K562 (cell line): ENCODE measurements around the gene PHKG2. TPM values are rescaled to one million over a fixed set of nuclear protein-coding genes. Genes with fewer than 3 reads are reported as not detected.

Source experiments
- ATAC-seq: fragments of 200-7000 bp; cut with Tn5 transposase; 3 replicates; pipeline ENCODE4 v1.9.1; 2020; ENCODE audit warnings: moderate library complexity
- BruUV-seq: library from RNA; stranded (reverse); fragments of 400-500 nt; replicated peaks from 2 replicates; lab custom pipeline; 2021; lab: Mats Ljungman, UMichigan
- CTCF ChIA-PET: fragments of 300-600 bp; formaldehyde crosslinking; extraction: SDS; loops from one replicate; lab custom pipeline; 2021; ENCODE audit warnings: low intra/inter-chr PET ratio; lab: Yijun Ruan, JAX
- POLR2A ChIA-PET: fragments of 300-600, 350-650 bp; sonication (Branson Sonifier 250); formaldehyde crosslinking; extraction: SDS; loops from one replicate; lab custom pipeline; 2021; ENCODE audit warnings: antibody characterized with exemption, inconsistent platforms; lab: Yijun Ruan, JAX
- DNase-seq, 4 experiments: peaks; one replicate each; pipeline versions ENCODE4 v3.0.0 to v3.0.0-alpha.2; 2011 to 2018; ENCODE audit warnings: low spot score in 3 of 4, mixed read lengths in 3 of 4; ENCODE audit errors: extremely low read depth in 1 of 4
- FAIRE-seq: peaks from 2 replicates; lab custom pipeline; 2011; peaks lifted over from hg19 to GRCh38; lab: Jason Lieb, UNC
- H2AFZ ChIP-seq: 2 replicates; pipeline ENCODE4 v1.6.0; 2011; ENCODE audit warnings: low read depth, low read length, control low read depth, inconsistent platforms
- H3K27ac ChIP-seq: fragments of 200-600 bp; 3 replicates; pipeline ENCODE4 v1.8.0; 2011; ENCODE audit warnings: low read depth, mild to moderate bottlenecking, control low read depth, inconsistent platforms, low read length, moderate library complexity, mixed read lengths; ENCODE audit errors: extremely low read depth
- H3K27me3 ChIP-seq, 2 experiments: fragments of 300-600 bp in 1 of 2; 2 replicates in 1 of 2; 3 replicates in 1 of 2; pipeline versions ENCODE4 v1.6.0 to v1.8.0; 2011; ENCODE audit warnings: inconsistent platforms in 2 of 2, low read length in 2 of 2, mild to moderate bottlenecking in 1 of 2, mixed read lengths in 1 of 2, moderate library complexity in 1 of 2; ENCODE audit not compliant: control insufficient read depth in 2 of 2, insufficient read depth in 2 of 2
- H3K36me3 ChIP-seq: fragments of 300-600 bp; 3 replicates; pipeline ENCODE4 v1.8.0; 2011; ENCODE audit warnings: mild to moderate bottlenecking, low read length, inconsistent platforms; ENCODE audit not compliant: control insufficient read depth, insufficient read depth
- H3K4me1 ChIP-seq, 2 experiments: fragments of 200-600 bp in 1 of 2; replicated peaks in 1 of 2; 2 replicates in 1 of 2; 3 replicates in 1 of 2; pipeline versions ENCODE4 v1.5.1 to v1.8.0; 2011; ENCODE audit warnings: inconsistent platforms in 2 of 2, low read length in 2 of 2, mild to moderate bottlenecking in 1 of 2, mixed read lengths in 1 of 2, moderate library complexity in 1 of 2; ENCODE audit not compliant: control insufficient read depth in 2 of 2, insufficient read depth in 2 of 2
- H3K4me2 ChIP-seq: 2 replicates; pipeline ENCODE4 v1.6.1; 2011; ENCODE audit warnings: low read length, control low read depth, inconsistent platforms, mixed read lengths; ENCODE audit not compliant: insufficient read depth
- H3K4me3 ChIP-seq: fragments of 200-600 bp; sonication (generic), shearing (Covaris generic); 2 replicates; pipeline ENCODE4 v1.5.1; 2016; ENCODE audit warnings: control low read depth, inconsistent platforms
- H3K79me2 ChIP-seq: fragments of 200-600 bp; 3 replicates; pipeline ENCODE4 v1.8.0; 2011; ENCODE audit warnings: low read length, inconsistent platforms; ENCODE audit not compliant: control insufficient read depth, insufficient read depth
- H3K9ac ChIP-seq, 2 experiments: 2 replicates each; pipeline versions ENCODE4 v1.6.0 to v1.6.1; 2011; ENCODE audit warnings: low read depth in 2 of 2, low read length in 2 of 2, control low read depth in 1 of 2, inconsistent platforms in 1 of 2, mild to moderate bottlenecking in 1 of 2, mixed read lengths in 1 of 2; ENCODE audit not compliant: insufficient read depth in 1 of 2
- H3K9me1 ChIP-seq: one replicate; pipeline ENCODE4 v1.6.0; 2011; ENCODE audit warnings: inconsistent platforms, mild to moderate bottlenecking, low read length, moderate library complexity; ENCODE audit not compliant: control insufficient read depth, insufficient read depth
- H3K9me3 ChIP-seq: replicated peaks from 2 replicates; pipeline ENCODE4 v1.5.1; 2011; ENCODE audit warnings: low read depth, low read length, inconsistent platforms; ENCODE audit not compliant: control insufficient read depth, insufficient read depth
- H4K20me1 ChIP-seq: replicated peaks from 2 replicates; pipeline ENCODE4 v1.6.1; 2011; ENCODE audit warnings: low read length, inconsistent platforms, mixed read lengths; ENCODE audit not compliant: control insufficient read depth, insufficient read depth
- ARID1B ChIP-seq: fragments of 450-650 bp; IDR thresholded peaks from 2 replicates; pipeline ENCODE4 v1.6.1; 2016; ENCODE audit warnings: antibody characterized with exemption, mild to moderate bottlenecking, inconsistent platforms
- ATF4 ChIP-seq: fragments of 450-650 bp; formaldehyde crosslinking; IDR thresholded peaks from 2 replicates; pipeline ENCODE4 v1.4.0; 2022; ENCODE audit warnings: mild to moderate bottlenecking, moderate library complexity
- CHCHD3 ChIP-seq: fragments of 250-450 bp; sonication (Bioruptor Pico); IDR thresholded peaks from 2 replicates; pipeline ENCODE4 v2.1.2; 2022; ENCODE audit warnings: mild to moderate bottlenecking
- FIP1L1 ChIP-seq: fragments of 200-400 bp; formaldehyde crosslinking; IDR thresholded peaks from 2 replicates; pipeline ENCODE4 v1.6.1; 2018; ENCODE audit warnings: mild to moderate bottlenecking, low read depth, low read length; ENCODE audit not compliant: poor library complexity, severe bottlenecking
- MYC ChIP-seq, 2 experiments: fragments of 250-450 bp in 1 of 2; sonication (Bioruptor Pico) in 1 of 2; IDR thresholded peaks; 2 replicates each; pipeline versions ENCODE4 v1.5.1 to v1.6.1; 2012 to 2021; ENCODE audit warnings: low read depth in 2 of 2, borderline replicate concordance in 1 of 2, improper control_type of control experiment in 1 of 2, low read length in 1 of 2, mild to moderate bottlenecking in 1 of 2, moderate library complexity in 1 of 2
- NCOR1 ChIP-seq: fragments of 450-650 bp; IDR thresholded peaks from 2 replicates; pipeline ENCODE4 v1.6.1; 2016; ENCODE audit warnings: mild to moderate bottlenecking, moderate library complexity
- POLR2G ChIP-seq: fragments of 200-400 bp; formaldehyde crosslinking; IDR thresholded peaks from 2 replicates; pipeline ENCODE4 v1.6.1; 2017; ENCODE audit warnings: low read depth, mild to moderate bottlenecking, antibody characterized with exemption, low read length, moderate library complexity
- REST ChIP-seq, 2 experiments: fragments of 450-650 bp; formaldehyde crosslinking in 1 of 2; IDR thresholded peaks; 2 replicates each; pipeline versions ENCODE4 v1.4.0 to v1.6.1; 2014 to 2020; ENCODE audit warnings: mild to moderate bottlenecking in 2 of 2, borderline replicate concordance in 1 of 2, low read depth in 1 of 2
- STAG1 ChIP-seq: sonication (generic); formaldehyde crosslinking; IDR thresholded peaks from 2 replicates; pipeline ENCODE4 v1.5.0; 2020; ENCODE audit warnings: missing genetic modification reagents, borderline replicate concordance
- ZKSCAN3 ChIP-seq: fragments of 250-450 bp; sonication (Bioruptor Pico); IDR thresholded peaks from 2 replicates; pipeline ENCODE4 v1.4.0; 2020
- WGBS: fragments of 100-300 bp; shearing (Covaris generic); methylation state at CpG from one replicate; pipeline ENCODE4 v1.1.6; 2016; ENCODE audit warnings: low coverage, mixed read lengths; ENCODE audit not compliant: insufficient coverage; ENCODE audit errors: missing lambda C conversion rate; 5-methylcytosine and 5-hydroxymethylcytosine counted together
- in situ Hi-C: fragments of 300-500 bp; cut with MboI; formaldehyde crosslinking; loops from 4 replicates; pipeline ENCODE4 v1.15.0; 2018; ENCODE audit warnings: inconsistent platforms, mixed read lengths
- intact Hi-C: fragments of 100-400 bp; cut with micrococcal nuclease; formaldehyde crosslinking; loops from 2 replicates; pipeline ENCODE4 v1.14.2; 2022
- polyA plus RNA-seq, 8 experiments: library from polyadenylated mRNA; depleted of rRNA in 4 of 8; stranded (reverse) in 5 of 8; unstranded in 3 of 8; fragments of >200 nt; fragmentation: Nextera tagmentation in 2 of 8; fragmentation: Illumina TruSeq in 1 of 8; extraction: Ambion mirVana in 2 of 8; extraction: Trizol in 1 of 8; gene quantifications; 2 replicates each; pipeline versions ENCODE4 v1.2.1 to v1.2.3, GENCODE V29; 2011 to 2014; ENCODE audit warnings: inconsistent platforms in 1 of 8, missing spikeins in 1 of 8
- total RNA-seq, 7 experiments: library from RNA; depleted of rRNA in 6 of 7; stranded (reverse); fragments of >200 nt in 6 of 7; fragmentation: Illumina TruSeq in 2 of 7; extraction: Trizol in 2 of 7; gene quantifications; 2 replicates each; pipeline versions ENCODE4 v1.2.1 to v1.2.3, GENCODE V29; 2011 to 2021; ENCODE audit warnings: low replicate concordance in 1 of 7

The PHKG2 gene
- total and polyA plus RNA-seq, 9 of the 15 experiments (the other 6 are each of a cell fraction or from before 2014, with no cell fraction given): 5.8 to 54.2 (median 30.7) TPM

- no peak for TF ChIP-seq ATF4 (CRISPR knock-in tag)
- no peak for TF ChIP-seq ARID1B
- no peak for TF ChIP-seq CHCHD3 (CRISPR knock-in tag)
- TF ChIP-seq ZKSCAN3 (CRISPR knock-in tag): no peak
- no peak for TF ChIP-seq NCOR1
These were observed 26.6 kb upstream of the PHKG2 start (continued) for GRCh38 chr16:30721606-30722005.

GRCh38 chr16:30722443-30722842, 25.8 kb upstream of the PHKG2 start:
- in situ Hi-C loops: no loop called here
- Histone ChIP-seq H3K27me3 (no peaks in the 10 kb centered on the region), H3K4me1 (peaks cover 0 to 8% of the 10 kb centered on the region in 2 experiments; a peak in 1 of 5 replicates), H3K9me3 (no peaks in the 10 kb centered on the region), H3K36me3 (peaks cover 92% of the 10 kb centered on the region), H3K79me2 (peaks cover 13% of the 10 kb centered on the region; the same call in 2 of the 3 replicates), H3K4me3 (no peak overlapping the region), H2AFZ (no peak overlapping the region), H3K4me2 (no peak overlapping the region), H3K27ac (no peak overlapping the region), H3K9ac (no peak overlapping the region), H4K20me1 (0 out of 2 replicates have a peak, but pooled peaks cover 6% of the 10 kb centered on the region), H3K9me1 (no peaks in the 10 kb centered on the region)
- DNase-seq (peak; percentile 18 to 48 (median 36)), FAIRE-seq (no peak), ATAC-seq (peak; percentile 76)
- BruUV-seq: no TSS peak
- intact Hi-C loops: no loop called here
- POLR2A ChIA-PET: interaction anchor here (0.6 to 2.6 kb wide), 7 partner anchors 10 to 215 kb away, joined by 3 to 10 read pairs (median 3); partner anchors contain the start of gene PHKG2
- 85% methylated on average over 5 of the region's 6 CpGs for WGBS
- CTCF ChIA-PET: interaction anchor here (0.6 to 1.0 kb wide), 2 partner anchors 122 to 200 kb away, joined by 3 to 4 read pairs; no protein-coding TSS in a partner anchor
- TF ChIP-seq FIP1L1 (no peak), MYC (IDR thresholded peaks at IDR 0.05; ENCODE audit: low read depth, low read length) (0 out of 2 replicates have a peak, but pooled peaks have one; percentile 31), MYC (CRISPR knock-in tag; IDR thresholded peaks at IDR 0.05; ENCODE audit: borderline replicate concordance, low read depth) (no peak), STAG1 (peak; percentile 51; the same call in 1 of the 2 replicates), POLR2G (peak; percentile 30; the same call in 1 of the 2 replicates), REST (IDR thresholded peaks at IDR 0.05; ENCODE audit: borderline replicate concordance) (peak; percentile 25; the same call in 1 of the 2 replicates), REST (CRISPR knock-in tag; IDR thresholded peaks at IDR 0.05; ENCODE audit: low read depth) (no peak)
